GM12878 (cell line): ENCODE data around the gene SUSD6. TPM values are rescaled to one million over a fixed set of nuclear protein-coding genes. Genes with fewer than 3 reads are reported as not detected.

Source experiments
- ATAC-seq: fragments of 200-7000 bp; cut with Tn5 transposase; 3 replicates; pipeline ENCODE4 v1.9.1; 2020; ENCODE audit warnings: mild to moderate bottlenecking, moderate library complexity
- BruUV-seq: library from RNA; stranded (reverse); fragments of 400-500 nt; replicated peaks from 2 replicates; lab custom pipeline; 2021; lab: Mats Ljungman, UMichigan
- CTCF ChIA-PET: fragments of 300-600 bp; sonication (Branson Sonifier 250); formaldehyde crosslinking; extraction: SDS; loops from one replicate; lab custom pipeline; 2021; ENCODE audit warnings: inconsistent platforms; lab: Yijun Ruan, JAX
- POLR2A ChIA-PET: fragments of 350-600 bp; formaldehyde crosslinking; extraction: SDS; loops from one replicate; lab custom pipeline; 2021; ENCODE audit warnings: inconsistent platforms; lab: Charles Lee
- RAD21 ChIA-PET: fragments of 300-600 bp; sonication (Branson Sonifier 250); formaldehyde crosslinking; loops from one replicate; lab custom pipeline; 2023; ENCODE audit warnings: antibody characterized with exemption; ENCODE audit not compliant: unreplicated experiment; lab: Charles Lee
- SMC1A ChIA-PET: fragments of 300-600 bp; sonication (Branson Sonifier 250); formaldehyde crosslinking; loops from one replicate; lab custom pipeline; 2023; ENCODE audit not compliant: unreplicated experiment, uncharacterized antibody; lab: Charles Lee
- DNase-seq: peaks from one replicate; pipeline ENCODE4 v3.0.0-alpha.2; 2011; ENCODE audit warnings: low read depth, low spot score
- FAIRE-seq: peaks from 3 replicates; lab custom pipeline; 2011; peaks lifted over from hg19 to GRCh38; lab: Jason Lieb, UNC
- H2AFZ ChIP-seq: 2 replicates; pipeline ENCODE4 v1.6.0; 2011; ENCODE audit warnings: low read depth, low read length, control low read depth; ENCODE audit not compliant: control insufficient read depth
- H3K27ac ChIP-seq: 2 replicates; pipeline ENCODE4 v1.5.1; 2011; ENCODE audit warnings: control low read depth; ENCODE audit not compliant: control insufficient read depth, insufficient read depth
- H3K27me3 ChIP-seq, 2 experiments: replicated peaks in 1 of 2; 2 replicates each; pipeline versions ENCODE4 v1.6.0 to v1.6.1; 2011; ENCODE audit warnings: low read length in 1 of 2; ENCODE audit not compliant: control insufficient read depth in 2 of 2, insufficient read depth in 2 of 2
- H3K36me3 ChIP-seq, 2 experiments: 2 replicates each; pipeline ENCODE4 v1.5.1; 2011; ENCODE audit warnings: low read length in 1 of 2; ENCODE audit not compliant: control insufficient read depth in 2 of 2, insufficient read depth in 2 of 2
- H3K4me1 ChIP-seq: 2 replicates; pipeline ENCODE4 v1.6.1; 2011; ENCODE audit warnings: mild to moderate bottlenecking, low read length, moderate library complexity, mixed read lengths; ENCODE audit not compliant: control insufficient read depth, insufficient read depth
- H3K4me2 ChIP-seq: 2 replicates; pipeline ENCODE4 v1.6.0; 2011; ENCODE audit warnings: control low read depth; ENCODE audit not compliant: control insufficient read depth, insufficient read depth
- H3K4me3 ChIP-seq: fragments of 200-600 bp; sonication (generic); 2 replicates; pipeline ENCODE4 v1.5.1; 2016
- H3K79me2 ChIP-seq: 2 replicates; pipeline ENCODE4 v1.6.0; 2011; ENCODE audit warnings: low read length; ENCODE audit not compliant: control insufficient read depth, insufficient read depth
- H3K9ac ChIP-seq: 2 replicates; pipeline ENCODE4 v1.8.0; 2011; ENCODE audit warnings: low read length, control low read depth, mixed read lengths; ENCODE audit not compliant: control insufficient read depth, insufficient read depth
- H3K9me3 ChIP-seq: replicated peaks from 3 replicates; pipeline ENCODE4 v1.5.1; 2011; ENCODE audit warnings: mild to moderate bottlenecking, low read length; ENCODE audit not compliant: control insufficient read depth, insufficient read depth
- H4K20me1 ChIP-seq: 2 replicates; pipeline ENCODE4 v1.6.0; 2011; ENCODE audit not compliant: control insufficient read depth, insufficient read depth
- BCL3 ChIP-seq: IDR thresholded peaks from 2 replicates; pipeline ENCODE4 v1.6.1; 2011; ENCODE audit warnings: borderline replicate concordance, low read depth, mild to moderate bottlenecking, moderate library complexity, low read length; ENCODE audit not compliant: insufficient read depth, poor library complexity, severe bottlenecking
- BMI1 ChIP-seq: fragments of 450-650 bp; IDR thresholded peaks from 2 replicates; pipeline ENCODE4 v1.6.1; 2016; ENCODE audit warnings: mild to moderate bottlenecking, moderate library complexity, borderline replicate concordance
- CHD4 ChIP-seq: fragments of 200-600 bp; sonication (generic); IDR thresholded peaks from 2 replicates; pipeline ENCODE4 v1.6.1; 2016; ENCODE audit warnings: mild to moderate bottlenecking
- HDAC6 ChIP-seq: fragments of 200-600 bp; sonication (generic); IDR thresholded peaks from one replicate; pipeline ENCODE4 v1.8.0; 2017; ENCODE audit warnings: antibody characterized with exemption; ENCODE audit not compliant: unreplicated experiment
- NFYB ChIP-seq: IDR thresholded peaks from 2 replicates; pipeline ENCODE4 v1.6.1; 2011; ENCODE audit warnings: low read depth, mild to moderate bottlenecking, low read length, improper control_type of control experiment, moderate library complexity; ENCODE audit not compliant: insufficient read depth
- NR2C2 ChIP-seq: IDR thresholded peaks from 2 replicates; pipeline ENCODE4 v1.6.1; 2011; ENCODE audit warnings: borderline replicate concordance, low read depth; ENCODE audit not compliant: control insufficient read depth, insufficient read length
- REST ChIP-seq: IDR thresholded peaks from 2 replicates; pipeline ENCODE4 v1.6.1; 2012; ENCODE audit warnings: mild to moderate bottlenecking, low read depth, low read length
- SIN3A ChIP-seq: IDR thresholded peaks from 2 replicates; pipeline ENCODE4 v1.6.1; 2012; ENCODE audit warnings: low read depth, low read length, improper control_type of control experiment
- TAF1 ChIP-seq: IDR thresholded peaks from 2 replicates; pipeline ENCODE4 v1.6.1; 2011; ENCODE audit warnings: mild to moderate bottlenecking, low read depth, low read length, borderline replicate concordance
- WGBS: methylation state at CpG from one replicate; pipeline ENCODE4 v1.1.6; 2016; ENCODE audit warnings: low lambda C conversion rate; ENCODE audit not compliant: insufficient replicate concordance, insufficient coverage; ENCODE audit errors: missing lambda C conversion rate; 5-methylcytosine and 5-hydroxymethylcytosine counted together
- in situ Hi-C: fragments of 300-500 bp; cut with MboI; formaldehyde crosslinking; loops from 9 replicates; pipeline ENCODE4 v1.14.3; 2018; ENCODE audit warnings: mixed read lengths
- intact Hi-C: fragments of 100-400 bp; cut with micrococcal nuclease; formaldehyde crosslinking; loops from one replicate; pipeline ENCODE4 v1.14.2; 2022; ENCODE audit not compliant: unreplicated experiment
- polyA plus RNA-seq, 11 experiments: library from polyadenylated mRNA; depleted of rRNA in 4 of 11; unstranded in 6 of 11; stranded (reverse) in 5 of 11; fragments of >200 nt; fragmentation: Nextera tagmentation in 4 of 11; fragmentation: Illumina TruSeq in 1 of 11; extraction: Ambion mirVana in 4 of 11; extraction: Trizol in 1 of 11; gene quantifications; 1 replicate in 1 of 11; 2 replicates in 10 of 11; pipeline versions ENCODE4 v1.2.1 to v1.2.3, GENCODE V29; 2011 to 2016; ENCODE audit warnings: inconsistent platforms in 2 of 11, missing spikeins in 2 of 11, low read depth in 1 of 11
- total RNA-seq, 4 experiments: library from RNA; depleted of rRNA in 3 of 4; stranded (reverse); fragments of >200 nt in 3 of 4; fragmentation: Illumina TruSeq in 1 of 4; extraction: Trizol in 1 of 4; gene quantifications; 2 replicates each; pipeline versions ENCODE4 v1.2.1 to v1.2.3, GENCODE V29; 2013 to 2021

SUSD6 gene
- total and polyA plus RNA-seq, 10 of the 15 experiments (the other 5 are each of a cell fraction or from before 2014, with no cell fraction given), result 6.6 to 39.8 (median 20.2) TPM

DNA sequence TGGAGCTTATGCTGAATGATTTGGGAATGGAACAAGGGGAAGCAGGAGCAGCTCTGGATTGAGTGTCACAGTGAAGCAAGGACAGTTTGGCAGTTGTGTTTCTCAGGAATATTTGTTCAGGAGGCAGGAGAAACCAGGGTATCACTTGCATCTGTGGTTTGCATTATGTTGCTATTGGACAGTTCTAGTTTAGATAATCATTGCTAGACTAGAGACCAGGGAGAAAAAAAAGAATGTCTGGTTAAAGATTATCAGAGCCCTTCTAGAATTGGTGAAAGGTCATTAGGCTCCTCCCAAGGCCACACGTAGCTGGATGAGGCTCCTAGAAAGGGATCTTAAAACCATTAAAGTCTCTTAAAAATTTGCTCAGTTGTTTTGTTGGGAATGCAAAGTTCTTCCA lies 138.6 kb downstream of the SUSD6 start:
- Histone ChIP-seq H3K4me3 (no peak overlapping the region), H4K20me1 (no peaks in the 10 kb centered on the region), H3K79me2 (no peaks in the 10 kb centered on the region), H2AFZ (no peak overlapping the region), H3K4me1 (no peaks in the 10 kb centered on the region), H3K4me2 (no peak overlapping the region), H3K36me3 (no peaks in the 10 kb centered on the region), H3K9me3 (no peaks in the 10 kb centered on the region), H3K9ac (no peak overlapping the region), H3K27me3 (no peaks in the 10 kb centered on the region), H3K27ac (no peak overlapping the region)
- ATAC-seq (peak; percentile 78), DNase-seq (peak; percentile 32), FAIRE-seq (no peak)
- ChIA-PET CTCF (no interaction called here), SMC1A (interaction anchor here (0.7 kb wide), 1 partner anchor 23 kb away, joined by 3 read pairs; no protein-coding TSS in a partner anchor), POLR2A (interaction anchor here (1.1 kb wide), 1 partner anchor 10 kb away, joined by 3 read pairs; no protein-coding TSS in a partner anchor), RAD21 (interaction anchor here (1.2 kb wide), 1 partner anchor 23 kb away, joined by 3 read pairs; no protein-coding TSS in a partner anchor)
- TF ChIP-seq TAF1 (no peak), BMI1 (no peak), REST (no peak), HDAC6 (no peak), NR2C2 (no peak), BCL3 (no peak), CHD4 (no peak), NFYB (0 out of 2 replicates have a peak, but pooled peaks have one; percentile 29), SIN3A (no peak)
- BruUV-seq, result no TSS peak
- WGBS, result 24% methylated on average over 1 of the region's 1 CpG
- intact Hi-C loops (no loop called here), in situ Hi-C loops (loop anchor here (25.0 kb wide), 1 partner anchor 513 kb away; no protein-coding TSS in a partner anchor)
